HEK293 (cell line): ENCODE measurements around the gene NOM1.

Experiments
- CTCF ChIA-PET: fragments of 350-600 bp; formaldehyde crosslinking; extraction: SDS; loops from one replicate; lab custom pipeline; 2021; ENCODE audit warnings: antibody characterized with exemption; lab: Yijun Ruan, JAX
- POLR2A ChIA-PET: fragments of 300-600 bp; formaldehyde crosslinking; extraction: SDS; loops from one replicate; lab custom pipeline; 2020; ENCODE audit warnings: antibody characterized with exemption, inconsistent platforms; lab: Yijun Ruan, JAX
- H3K27ac ChIP-seq: fragments of 200-500 bp; sonication (Bioruptor generic); 2 replicates; pipeline ENCODE4 v1.5.1; 2014; ENCODE audit warnings: low read depth, low read length, control low read depth, inconsistent platforms; ENCODE audit errors: extremely low read depth
- H3K36me3 ChIP-seq, 2 experiments: fragments of 200-500 bp in 1 of 2; sonication (Bioruptor generic) in 1 of 2; 1 replicate in 1 of 2; 2 replicates in 1 of 2; pipeline ENCODE4 v1.5.1; 2014 to 2017; ENCODE audit warnings: inconsistent platforms in 2 of 2, low read length in 2 of 2; ENCODE audit not compliant: control insufficient read depth in 2 of 2, insufficient read depth in 1 of 2
- H3K4me1 ChIP-seq: fragments of 200-500 bp; sonication (Bioruptor generic); 2 replicates; pipeline ENCODE4 v1.5.1; 2014; ENCODE audit warnings: mild to moderate bottlenecking, low read length, inconsistent platforms; ENCODE audit not compliant: control insufficient read depth, insufficient read depth
- H3K4me3 ChIP-seq: 2 replicates; pipeline ENCODE4 v1.5.1; 2011; ENCODE audit warnings: low read depth, mild to moderate bottlenecking, control low read depth, low read length, moderate library complexity
- H3K9me3 ChIP-seq: fragments of 200-500 bp; sonication (Bioruptor generic); 2 replicates; pipeline ENCODE4 v1.5.1; 2014; ENCODE audit warnings: low read depth, low read length, inconsistent platforms; ENCODE audit not compliant: control insufficient read depth, insufficient read depth
- BCL11B ChIP-seq: fragments of 450-650 bp; formaldehyde crosslinking; IDR thresholded peaks from 2 replicates; pipeline ENCODE4 v1.5.1; 2016; ENCODE audit warnings: low read depth, missing biosample characterization, missing genetic modification characterization
- IKZF3 ChIP-seq: fragments of 450-650 bp; IDR thresholded peaks from 2 replicates; pipeline ENCODE4 v1.5.0; 2018; ENCODE audit warnings: missing biosample characterization, mild to moderate bottlenecking, missing genetic modification characterization, moderate library complexity
- WT1 ChIP-seq: fragments of 450-650 bp; formaldehyde crosslinking; IDR thresholded peaks from 2 replicates; pipeline ENCODE4 v1.5.1; 2016; ENCODE audit warnings: missing biosample characterization, missing genetic modification characterization
- ZFHX2 ChIP-seq: fragments of 450-650 bp; formaldehyde crosslinking; conservative IDR thresholded peaks from 2 replicates; pipeline ENCODE4 v1.5.1; 2016; ENCODE audit warnings: missing biosample characterization, missing genetic modification characterization
- ZFP69B ChIP-seq: fragments of 450-650 bp; formaldehyde crosslinking; IDR thresholded peaks from 2 replicates; pipeline ENCODE4 v1.5.1; 2016; ENCODE audit warnings: missing biosample characterization, missing genetic modification characterization
- ZNF132 ChIP-seq: fragments of 450-650 bp; formaldehyde crosslinking; IDR thresholded peaks from 2 replicates; pipeline ENCODE4 v1.5.1; 2017; ENCODE audit warnings: missing biosample characterization, missing genetic modification characterization, borderline replicate concordance
- ZNF146 ChIP-seq: fragments of 450-650 bp; formaldehyde crosslinking; IDR thresholded peaks from 2 replicates; pipeline ENCODE4 v1.5.1; 2016; ENCODE audit warnings: missing biosample characterization, missing genetic modification characterization
- ZNF184 ChIP-seq: fragments of 450-650 bp; IDR thresholded peaks from 2 replicates; pipeline ENCODE4 v1.5.1; 2018; ENCODE audit warnings: missing biosample characterization, mild to moderate bottlenecking, missing genetic modification characterization
- ZNF202 ChIP-seq: fragments of 450-650 bp; formaldehyde crosslinking; IDR thresholded peaks from 2 replicates; pipeline ENCODE4 v1.5.1; 2016; ENCODE audit warnings: missing biosample characterization, missing genetic modification characterization, borderline replicate concordance
- ZNF221 ChIP-seq: fragments of 450-650 bp; formaldehyde crosslinking; IDR thresholded peaks from 2 replicates; pipeline ENCODE4 v1.5.1; 2017; ENCODE audit warnings: missing biosample characterization, missing genetic modification characterization, borderline replicate concordance
- ZNF423 ChIP-seq: fragments of 450-650 bp; formaldehyde crosslinking; IDR thresholded peaks from 2 replicates; pipeline ENCODE4 v1.5.1; 2016; ENCODE audit warnings: missing biosample characterization, missing genetic modification characterization
- ZNF530 ChIP-seq: fragments of 450-650 bp; formaldehyde crosslinking; IDR thresholded peaks from 2 replicates; pipeline ENCODE4 v1.5.1; 2016; ENCODE audit warnings: low read depth, missing biosample characterization, missing genetic modification characterization
- ZNF548 ChIP-seq: fragments of 450-650 bp; formaldehyde crosslinking; IDR thresholded peaks from 2 replicates; pipeline ENCODE4 v1.5.1; 2016; ENCODE audit warnings: missing biosample characterization, missing genetic modification characterization
- ZNF629 ChIP-seq: fragments of 450-650 bp; formaldehyde crosslinking; IDR thresholded peaks from 2 replicates; pipeline ENCODE4 v1.5.1; 2017; ENCODE audit warnings: missing biosample characterization, missing genetic modification characterization
- ZNF670 ChIP-seq: fragments of 450-650 bp; formaldehyde crosslinking; IDR thresholded peaks from 2 replicates; pipeline ENCODE4 v1.5.1; 2016; ENCODE audit warnings: missing biosample characterization, missing genetic modification characterization, low read depth
- ZNF768 ChIP-seq: fragments of 450-650 bp; formaldehyde crosslinking; IDR thresholded peaks from 2 replicates; pipeline ENCODE4 v1.5.1; 2018; ENCODE audit warnings: missing biosample characterization, mild to moderate bottlenecking, missing genetic modification characterization
- ZNF837 ChIP-seq: fragments of 450-650 bp; formaldehyde crosslinking; IDR thresholded peaks from 2 replicates; pipeline ENCODE4 v1.5.1; 2016; ENCODE audit warnings: missing biosample characterization, missing genetic modification characterization
- ZSCAN30 ChIP-seq: fragments of 450-650 bp; IDR thresholded peaks from 2 replicates; pipeline ENCODE4 v1.5.1; 2018; ENCODE audit warnings: missing biosample characterization, mild to moderate bottlenecking, missing genetic modification characterization, moderate library complexity
- TF ChIP-seq, protein P1 (sequence below): fragments of 450-650 bp; formaldehyde crosslinking; IDR thresholded peaks from 2 replicates; pipeline ENCODE4 v1.5.1; 2016; ENCODE audit warnings: missing biosample characterization, missing genetic modification characterization
- TF ChIP-seq, protein P2 (sequence below): fragments of 450-650 bp; formaldehyde crosslinking; conservative IDR thresholded peaks from 2 replicates; pipeline ENCODE4 v1.5.1; 2016; ENCODE audit warnings: low read depth, missing biosample characterization, missing genetic modification characterization
- TF ChIP-seq, protein P3 (sequence below): fragments of 450-650 bp; formaldehyde crosslinking; IDR thresholded peaks from 2 replicates; pipeline ENCODE4 v1.5.1; 2016; ENCODE audit warnings: missing biosample characterization, missing genetic modification characterization, borderline replicate concordance
- TF ChIP-seq, protein P4 (sequence below): fragments of 450-650 bp; formaldehyde crosslinking; IDR thresholded peaks from 2 replicates; pipeline ENCODE4 v1.5.1; 2017; ENCODE audit warnings: missing biosample characterization, mild to moderate bottlenecking, missing genetic modification characterization, moderate library complexity

The NOM1 gene

DNA sequence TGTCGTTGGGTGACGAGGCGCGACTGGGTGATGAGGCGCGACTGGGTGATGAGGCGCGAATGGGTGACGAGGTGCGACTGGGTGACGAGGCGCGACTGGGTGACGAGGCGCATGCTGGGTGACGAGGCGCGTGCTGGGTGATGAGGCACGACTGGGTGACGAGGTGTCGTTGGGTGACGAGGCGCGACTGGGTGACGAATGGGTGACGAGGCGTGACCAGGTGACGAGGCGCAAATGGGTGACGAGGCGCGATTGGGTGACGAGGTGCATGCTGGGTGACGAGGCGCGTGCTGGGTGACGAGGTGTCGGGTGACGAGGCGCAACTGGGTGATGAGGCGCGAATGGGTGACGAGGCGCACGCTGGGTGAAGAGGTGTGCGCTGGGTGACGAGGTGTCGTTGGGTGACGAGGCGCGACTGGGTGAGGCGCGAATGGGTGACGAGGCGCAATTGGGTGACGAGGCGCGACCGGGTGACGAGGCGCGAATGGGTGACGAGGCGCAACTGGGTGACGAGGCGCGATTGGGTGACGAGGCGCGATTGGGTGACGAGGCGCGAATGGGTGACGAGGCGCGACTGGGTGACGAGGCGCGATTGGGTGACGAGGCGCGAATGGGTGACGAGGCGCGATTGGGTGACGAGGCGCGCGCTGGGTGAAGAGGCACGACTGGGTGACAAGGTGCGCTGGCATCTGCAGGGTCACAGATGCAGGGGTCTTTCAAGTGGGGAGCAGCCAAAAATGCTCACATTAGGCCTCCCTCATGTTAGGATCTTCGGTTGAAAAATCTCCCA, 7.9 kb upstream of the NOM1 start:
- H3K27ac ChIP-seq: no peak overlapping the region
- H3K4me3 ChIP-seq: no peak overlapping the region
- ChIA-PET POLR2A (no interaction called here), CTCF (no interaction called here)
- no peaks in the 10 kb centered on the region for H3K9me3 ChIP-seq
- no peaks in the 10 kb centered on the region for H3K4me1 ChIP-seq
- H3K36me3 ChIP-seq: no peaks in the 10 kb centered on the region
- TF ChIP-seq, protein P1, sequence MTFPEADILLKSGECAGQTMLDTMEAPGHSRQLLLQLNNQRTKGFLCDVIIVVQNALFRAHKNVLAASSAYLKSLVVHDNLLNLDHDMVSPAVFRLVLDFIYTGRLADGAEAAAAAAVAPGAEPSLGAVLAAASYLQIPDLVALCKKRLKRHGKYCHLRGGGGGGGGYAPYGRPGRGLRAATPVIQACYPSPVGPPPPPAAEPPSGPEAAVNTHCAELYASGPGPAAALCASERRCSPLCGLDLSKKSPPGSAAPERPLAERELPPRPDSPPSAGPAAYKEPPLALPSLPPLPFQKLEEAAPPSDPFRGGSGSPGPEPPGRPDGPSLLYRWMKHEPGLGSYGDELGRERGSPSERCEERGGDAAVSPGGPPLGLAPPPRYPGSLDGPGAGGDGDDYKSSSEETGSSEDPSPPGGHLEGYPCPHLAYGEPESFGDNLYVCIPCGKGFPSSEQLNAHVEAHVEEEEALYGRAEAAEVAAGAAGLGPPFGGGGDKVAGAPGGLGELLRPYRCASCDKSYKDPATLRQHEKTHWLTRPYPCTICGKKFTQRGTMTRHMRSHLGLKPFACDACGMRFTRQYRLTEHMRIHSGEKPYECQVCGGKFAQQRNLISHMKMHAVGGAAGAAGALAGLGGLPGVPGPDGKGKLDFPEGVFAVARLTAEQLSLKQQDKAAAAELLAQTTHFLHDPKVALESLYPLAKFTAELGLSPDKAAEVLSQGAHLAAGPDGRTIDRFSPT (tag by site-specific recombination): no peak
- no peak; the same call in 1 of the 2 replicates for TF ChIP-seq ZNF423 (tag by site-specific recombination)

DNA sequence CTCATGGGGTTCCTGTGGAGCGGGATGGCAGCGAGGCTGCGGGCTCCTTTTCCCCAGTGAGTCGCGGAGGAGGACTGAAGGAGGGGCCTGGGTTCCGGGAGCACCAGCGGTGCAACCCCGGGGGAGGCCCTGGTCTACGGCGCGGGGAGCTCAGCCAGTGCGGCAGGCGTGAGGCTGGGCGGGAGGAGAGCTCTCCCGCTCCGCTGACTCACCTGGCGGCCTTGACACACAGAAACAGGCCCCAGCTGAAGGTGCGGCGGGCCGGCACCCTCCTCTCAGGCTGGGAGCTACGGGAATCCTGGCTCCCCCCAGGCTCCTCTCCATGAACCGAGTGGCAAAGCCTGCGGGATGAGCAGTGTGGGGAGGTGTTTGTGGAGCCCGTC, 6.8 kb upstream of the NOM1 start:
- TF ChIP-seq BCL11B (no peak), ZFP69B (tag by site-specific recombination) (no peak), WT1 (no peak), ZNF548 (tag by site-specific recombination) (no peak), ZNF221 (tag by site-specific recombination) (no peak), ZSCAN30 (tag by site-specific recombination) (no peak), ZNF530 (no peak), ZNF202 (tag by site-specific recombination) (no peak), ZNF146 (tag by site-specific recombination) (no peak), IKZF3 (tag by site-specific recombination) (no peak), ZFHX2 (tag by site-specific recombination) (no peak), ZNF132 (tag by site-specific recombination) (no peak), ZNF837 (tag by site-specific recombination) (no peak), ZNF768 (tag by site-specific recombination) (no peak), ZNF670 (tag by site-specific recombination) (no peak), ZNF184 (tag by site-specific recombination) (no peak), ZNF629 (tag by site-specific recombination) (no peak)
- TF ChIP-seq, protein P2, sequence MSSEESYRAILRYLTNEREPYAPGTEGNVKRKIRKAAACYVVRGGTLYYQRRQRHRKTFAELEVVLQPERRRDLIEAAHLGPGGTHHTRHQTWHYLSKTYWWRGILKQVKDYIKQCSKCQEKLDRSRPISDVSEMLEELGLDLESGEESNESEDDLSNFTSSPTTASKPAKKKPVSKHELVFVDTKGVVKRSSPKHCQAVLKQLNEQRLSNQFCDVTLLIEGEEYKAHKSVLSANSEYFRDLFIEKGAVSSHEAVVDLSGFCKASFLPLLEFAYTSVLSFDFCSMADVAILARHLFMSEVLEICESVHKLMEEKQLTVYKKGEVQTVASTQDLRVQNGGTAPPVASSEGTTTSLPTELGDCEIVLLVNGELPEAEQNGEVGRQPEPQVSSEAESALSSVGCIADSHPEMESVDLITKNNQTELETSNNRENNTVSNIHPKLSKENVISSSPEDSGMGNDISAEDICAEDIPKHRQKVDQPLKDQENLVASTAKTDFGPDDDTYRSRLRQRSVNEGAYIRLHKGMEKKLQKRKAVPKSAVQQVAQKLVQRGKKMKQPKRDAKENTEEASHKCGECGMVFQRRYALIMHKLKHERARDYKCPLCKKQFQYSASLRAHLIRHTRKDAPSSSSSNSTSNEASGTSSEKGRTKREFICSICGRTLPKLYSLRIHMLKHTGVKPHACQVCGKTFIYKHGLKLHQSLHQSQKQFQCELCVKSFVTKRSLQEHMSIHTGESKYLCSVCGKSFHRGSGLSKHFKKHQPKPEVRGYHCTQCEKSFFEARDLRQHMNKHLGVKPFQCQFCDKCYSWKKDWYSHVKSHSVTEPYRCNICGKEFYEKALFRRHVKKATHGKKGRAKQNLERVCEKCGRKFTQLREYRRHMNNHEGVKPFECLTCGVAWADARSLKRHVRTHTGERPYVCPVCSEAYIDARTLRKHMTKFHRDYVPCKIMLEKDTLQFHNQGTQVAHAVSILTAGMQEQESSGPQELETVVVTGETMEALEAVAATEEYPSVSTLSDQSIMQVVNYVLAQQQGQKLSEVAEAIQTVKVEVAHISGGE (tag by site-specific recombination): no peak
- TF ChIP-seq, protein P3, sequence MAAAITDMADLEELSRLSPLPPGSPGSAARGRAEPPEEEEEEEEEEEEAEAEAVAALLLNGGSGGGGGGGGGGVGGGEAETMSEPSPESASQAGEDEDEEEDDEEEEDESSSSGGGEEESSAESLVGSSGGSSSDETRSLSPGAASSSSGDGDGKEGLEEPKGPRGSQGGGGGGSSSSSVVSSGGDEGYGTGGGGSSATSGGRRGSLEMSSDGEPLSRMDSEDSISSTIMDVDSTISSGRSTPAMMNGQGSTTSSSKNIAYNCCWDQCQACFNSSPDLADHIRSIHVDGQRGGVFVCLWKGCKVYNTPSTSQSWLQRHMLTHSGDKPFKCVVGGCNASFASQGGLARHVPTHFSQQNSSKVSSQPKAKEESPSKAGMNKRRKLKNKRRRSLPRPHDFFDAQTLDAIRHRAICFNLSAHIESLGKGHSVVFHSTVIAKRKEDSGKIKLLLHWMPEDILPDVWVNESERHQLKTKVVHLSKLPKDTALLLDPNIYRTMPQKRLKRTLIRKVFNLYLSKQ (tag by site-specific recombination): no peak
- TF ChIP-seq, protein P4, sequence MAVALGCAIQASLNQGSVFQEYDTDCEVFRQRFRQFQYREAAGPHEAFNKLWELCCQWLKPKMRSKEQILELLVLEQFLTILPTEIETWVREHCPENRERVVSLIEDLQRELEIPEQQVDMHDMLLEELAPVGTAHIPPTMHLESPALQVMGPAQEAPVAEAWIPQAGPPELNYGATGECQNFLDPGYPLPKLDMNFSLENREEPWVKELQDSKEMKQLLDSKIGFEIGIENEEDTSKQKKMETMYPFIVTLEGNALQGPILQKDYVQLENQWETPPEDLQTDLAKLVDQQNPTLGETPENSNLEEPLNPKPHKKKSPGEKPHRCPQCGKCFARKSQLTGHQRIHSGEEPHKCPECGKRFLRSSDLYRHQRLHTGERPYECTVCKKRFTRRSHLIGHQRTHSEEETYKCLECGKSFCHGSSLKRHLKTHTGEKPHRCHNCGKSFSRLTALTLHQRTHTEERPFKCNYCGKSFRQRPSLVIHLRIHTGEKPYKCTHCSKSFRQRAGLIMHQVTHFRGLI (tag by site-specific recombination): no peak
- TF ChIP-seq, all 188 proteins: peak for 0
- ChIA-PET POLR2A (no interaction called here), CTCF (no interaction called here)
- no peaks in the 10 kb centered on the region for H3K36me3 ChIP-seq
- no peak overlapping the region for H3K4me3 ChIP-seq
- no peaks in the 10 kb centered on the region for H3K9me3 ChIP-seq
- no peak overlapping the region for H3K27ac ChIP-seq
- H3K4me1 ChIP-seq: no peaks in the 10 kb centered on the region
